SW 1271 (cell line): Measurements from ENCODE around the gene LRRIQ1.

Experiments
- DNase-seq, 2 experiments: peaks; one replicate each; lab custom pipeline; 2025; lab: John Stamatoyannopoulos, UW

Gene LRRIQ1

GRCh38 chr12:85281636-85282312, 245.6 kb downstream of the LRRIQ1 start:
- DNase-seq: no peak

GRCh38 chr12:85283560-85283959, 247.4 kb downstream of the LRRIQ1 start:
- DNase-seq: no peak
